ENCODE results near the gene OSBPL10. TPM values are rescaled to one million over a fixed set of nuclear protein-coding genes. Genes with fewer than 3 reads are reported as not detected.

The OSBPL10 gene
- polyA plus RNA-seq, 1 donor, result 22.9 TPM

- no peak for DNase-seq
Observed at GRCh38 chr3:31615071-31615875, 365.8 kb downstream of the OSBPL10 start.

- DNase-seq, result no peak
Observed at GRCh38 chr3:31614162-31614921, 366.7 kb downstream of the OSBPL10 start.

- DNase-seq, result no peak
Observed at GRCh38 chr3:31613654-31614053, 367.4 kb downstream of the OSBPL10 start.

- no peak for DNase-seq
Observed at GRCh38 chr3:31613177-31613576, 367.9 kb downstream of the OSBPL10 start.

Other genes with a start within 250 kb of the OSBPL10 start
- gene ZNF860, start 488 bp upstream of the OSBPL10 start, polyA plus RNA-seq (ENCODE audit: insufficient read length), result 2.7 TPM
- gene GPD1L, start 125.4 kb upstream of the OSBPL10 start, polyA plus RNA-seq (ENCODE audit: insufficient read length), result 19.3 TPM